GM12892 (cell line): ENCODE data around the gene OSBPL8.

Experiments
- POLR2A ChIP-seq: IDR thresholded peaks from 2 replicates; pipeline ENCODE4 v1.6.1; 2011; ENCODE audit warnings: low read depth, low read length, control low read depth
- POLR2AphosphoS5 ChIP-seq: IDR thresholded peaks from 2 replicates; pipeline ENCODE4 v1.6.1; 2011; ENCODE audit warnings: low read depth, low read length, control low read depth

GRCh38 chr12:76587428-76588178 is 28.0 kb upstream of the OSBPL8 start:
- TF ChIP-seq POLR2A (no peak), POLR2AphosphoS5 (no peak)
